Measurements from ENCODE around the gene NAA38. TPM values are rescaled to one million over a fixed set of nuclear protein-coding genes. Genes with fewer than 3 reads are reported as not detected.

Gene NAA38
- total RNA-seq, 1 donor from 2014 or later = 52.6 TPM

DNA sequence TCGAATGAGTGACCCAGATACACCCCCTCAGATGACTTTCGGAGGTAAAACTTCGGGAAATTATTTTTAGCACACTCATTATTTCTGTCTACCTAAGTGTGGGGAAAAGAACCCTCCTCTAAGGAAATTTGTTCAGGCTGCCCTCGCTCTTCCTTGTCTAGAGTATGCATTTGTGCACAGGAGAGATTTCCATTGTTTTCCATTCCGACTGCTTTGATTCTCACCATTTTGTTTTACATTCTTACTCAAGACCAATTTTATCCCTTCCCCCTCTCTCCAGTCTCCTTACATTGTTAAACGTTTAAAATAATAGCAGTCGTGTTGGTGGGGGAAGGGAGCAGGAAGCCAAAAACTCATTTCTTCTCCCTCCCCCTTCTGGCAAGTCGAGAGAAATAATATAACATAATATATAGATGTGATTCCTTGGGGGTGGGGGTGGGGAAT, 29.7 kb upstream of the NAA38 start:
- Mint-ChIP-seq H3K9me3 (no peaks in the 10 kb centered on the region), H3K4me1 (ENCODE audit: low read depth) (peaks cover 8% of the 10 kb centered on the region), H3K36me3 (ENCODE audit: low read depth) (peaks cover 38% of the 10 kb centered on the region), H3K27ac (no peak overlapping the region), H3K27me3 (ENCODE audit: low read depth) (no peaks in the 10 kb centered on the region), H3K4me3 (ENCODE audit: low read depth) (no peak overlapping the region)
- no peak for DNase-seq (ENCODE audit: low spot score)
- intact Hi-C loops (cut with micrococcal nuclease) = loop anchor here (1.0 to 10.0 kb wide), 6 partner anchors 28 to 238 kb away; partner anchors contain the start of genes CNTROB, HES7, KDM6B and NAA38

DNA sequence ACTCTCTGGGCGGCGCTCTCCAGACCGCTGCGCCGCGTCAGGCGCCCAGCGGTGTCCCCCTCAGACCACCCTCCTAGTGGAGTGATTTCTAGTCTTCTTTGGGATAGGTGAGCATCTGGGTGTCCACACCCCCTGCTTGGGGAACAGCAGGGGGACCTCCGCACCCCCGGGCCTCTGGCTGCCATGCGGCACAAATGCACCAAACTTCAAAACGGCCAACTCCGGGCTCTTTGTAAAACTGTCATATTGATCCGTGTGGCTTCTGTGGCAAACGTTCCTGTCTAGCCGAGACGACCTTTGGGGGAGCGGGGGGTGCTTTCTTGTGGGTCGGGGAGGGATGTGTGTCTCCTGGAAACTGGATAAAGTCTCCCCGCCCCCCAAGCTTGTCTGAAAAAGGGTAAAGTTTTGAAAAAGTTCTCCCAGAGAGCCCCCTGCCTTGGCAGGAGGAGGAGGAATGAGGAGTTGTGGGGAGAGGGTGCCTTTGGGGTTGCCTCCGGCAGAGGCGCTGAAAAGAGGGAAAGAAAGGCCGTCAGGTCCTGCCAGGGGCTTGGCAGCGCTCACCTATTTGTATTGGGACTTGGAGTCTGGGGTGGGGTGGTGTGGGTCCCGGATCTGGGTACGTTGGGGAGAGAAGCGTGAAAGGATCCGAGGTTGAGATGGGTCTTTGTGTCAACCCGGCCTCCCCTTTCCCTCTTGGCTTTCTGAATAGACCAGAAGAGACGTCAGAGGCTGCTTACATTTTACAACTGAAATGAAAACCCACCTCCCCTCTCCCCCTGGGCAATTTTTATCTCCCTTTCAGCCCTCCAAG, 29.1 kb upstream of the NAA38 start:
- H3K4me3 Mint-ChIP-seq (ENCODE audit: low read depth) = no peak overlapping the region
- H3K9me3 Mint-ChIP-seq = no peaks in the 10 kb centered on the region
- DNase-seq (ENCODE audit: low spot score) = peak; percentile 38
- H3K4me1 Mint-ChIP-seq (ENCODE audit: low read depth) = peaks cover 8% of the 10 kb centered on the region
- H3K36me3 Mint-ChIP-seq (ENCODE audit: low read depth) = peaks cover 32% of the 10 kb centered on the region
- no peak overlapping the region for H3K27ac Mint-ChIP-seq
- no peaks in the 10 kb centered on the region for H3K27me3 Mint-ChIP-seq (ENCODE audit: low read depth)
- intact Hi-C loops (cut with micrococcal nuclease) = loop anchor here (1.0 to 10.0 kb wide), 6 partner anchors 28 to 238 kb away; partner anchors contain the start of genes CNTROB, HES7, KDM6B and NAA38

DNA sequence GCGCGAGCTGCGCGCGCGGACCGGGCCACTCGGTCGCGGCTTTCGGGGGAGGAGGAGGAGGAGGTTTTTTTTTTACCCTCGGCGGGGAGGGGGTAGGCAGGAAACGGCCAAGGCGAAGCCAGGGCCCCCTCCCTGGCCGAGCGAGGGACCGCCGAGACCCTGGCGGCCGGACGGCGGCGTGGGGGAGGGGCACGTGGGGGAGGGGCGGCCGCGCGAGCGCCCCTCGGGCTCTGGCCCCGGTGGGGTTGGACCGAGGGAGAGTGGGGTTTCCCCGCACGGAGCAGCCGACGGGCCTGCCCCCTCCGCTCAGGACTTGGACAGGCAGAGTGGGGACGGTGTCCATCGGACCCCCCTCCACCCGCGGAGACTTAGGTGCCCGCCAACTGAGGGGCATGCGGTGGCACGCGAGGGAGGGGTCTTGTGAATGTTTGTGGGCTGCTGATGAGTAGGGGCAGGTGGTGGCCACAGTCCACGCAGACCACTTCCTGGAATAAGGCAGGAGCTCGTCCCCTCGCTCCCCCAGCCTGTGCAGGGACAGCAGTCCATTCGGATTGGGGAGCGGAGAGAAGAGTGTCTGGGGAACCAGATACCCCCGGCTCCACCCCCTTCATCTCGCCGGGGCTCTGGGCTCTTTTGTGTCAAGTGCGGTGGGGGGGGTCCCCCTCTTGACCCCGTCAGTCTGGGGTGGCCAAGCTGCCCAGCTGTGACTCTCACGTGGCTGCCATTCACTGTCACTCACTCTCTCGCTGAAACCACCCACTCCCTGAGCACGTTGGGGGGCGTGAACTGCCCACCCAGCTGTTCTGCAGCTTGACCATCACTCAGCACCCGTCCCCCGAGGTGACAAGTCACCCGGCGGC, 28.2 kb upstream of the NAA38 start:
- peak overlapping the region; percentile 59 for H3K4me3 Mint-ChIP-seq (ENCODE audit: low read depth)
- DNase-seq (ENCODE audit: low spot score) = peak; percentile 43
- H3K4me1 Mint-ChIP-seq (ENCODE audit: low read depth) = peaks cover 8% of the 10 kb centered on the region
- no peaks in the 10 kb centered on the region for H3K27me3 Mint-ChIP-seq (ENCODE audit: low read depth)
- H3K36me3 Mint-ChIP-seq (ENCODE audit: low read depth) = peaks cover 23% of the 10 kb centered on the region
- intact Hi-C loops (cut with micrococcal nuclease) = loop anchor here (2.0 to 10.0 kb wide), 3 partner anchors 29 to 239 kb away; partner anchors contain the start of genes HES7 and KDM6B
- H3K27ac Mint-ChIP-seq = no peak overlapping the region
- no peaks in the 10 kb centered on the region for H3K9me3 Mint-ChIP-seq

DNA sequence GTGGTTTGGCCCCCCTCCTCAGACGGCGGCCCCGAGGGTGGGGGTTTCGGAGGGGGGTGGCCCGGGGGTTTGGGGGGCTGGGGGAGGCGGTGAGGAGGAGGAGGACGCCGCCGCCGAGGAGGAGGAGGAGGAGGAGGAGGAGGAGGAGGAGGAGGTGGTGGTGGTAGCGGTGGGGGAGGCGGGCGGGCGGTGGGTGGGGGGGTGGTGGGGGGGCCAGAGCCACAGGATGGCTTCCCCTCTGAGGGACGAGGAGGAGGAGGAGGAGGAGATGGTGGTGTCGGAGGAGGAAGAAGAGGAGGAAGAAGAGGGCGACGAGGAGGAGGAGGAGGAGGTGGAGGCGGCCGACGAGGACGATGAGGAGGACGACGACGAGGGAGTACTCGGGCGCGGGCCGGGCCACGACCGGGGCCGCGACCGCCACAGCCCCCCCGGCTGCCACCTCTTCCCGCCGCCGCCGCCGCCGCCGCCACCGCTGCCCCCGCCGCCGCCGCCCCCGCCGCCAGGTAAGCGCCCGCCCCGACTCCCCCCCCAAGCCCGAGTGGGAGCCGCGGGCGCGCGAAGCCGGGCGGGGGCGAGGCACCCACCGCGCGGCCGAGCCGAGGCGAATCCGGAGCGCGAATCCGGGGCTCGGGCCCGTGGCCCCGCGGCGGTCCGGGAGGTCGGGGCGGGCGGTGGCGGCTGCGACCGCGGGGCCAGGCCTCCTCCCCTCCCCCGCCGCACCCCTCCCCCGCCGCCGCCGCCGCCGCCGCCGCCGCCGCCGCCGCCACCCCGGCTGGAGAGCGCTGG, 27.4 kb upstream of the NAA38 start:
- Mint-ChIP-seq H3K9me3 (no peaks in the 10 kb centered on the region), H3K36me3 (ENCODE audit: low read depth) (peaks cover 15% of the 10 kb centered on the region), H3K4me3 (ENCODE audit: low read depth) (peak overlapping the region; percentile 73), H3K27me3 (ENCODE audit: low read depth) (no peaks in the 10 kb centered on the region), H3K27ac (peak overlapping the region; percentile 79), H3K4me1 (ENCODE audit: low read depth) (peaks cover 5% of the 10 kb centered on the region)
- intact Hi-C loops (cut with micrococcal nuclease) = loop anchor here (10.0 kb wide), 1 partner anchor 240 kb away; the partner anchor contains the start of gene HES7
- DNase-seq (ENCODE audit: low spot score) = peak; percentile 39

DNA sequence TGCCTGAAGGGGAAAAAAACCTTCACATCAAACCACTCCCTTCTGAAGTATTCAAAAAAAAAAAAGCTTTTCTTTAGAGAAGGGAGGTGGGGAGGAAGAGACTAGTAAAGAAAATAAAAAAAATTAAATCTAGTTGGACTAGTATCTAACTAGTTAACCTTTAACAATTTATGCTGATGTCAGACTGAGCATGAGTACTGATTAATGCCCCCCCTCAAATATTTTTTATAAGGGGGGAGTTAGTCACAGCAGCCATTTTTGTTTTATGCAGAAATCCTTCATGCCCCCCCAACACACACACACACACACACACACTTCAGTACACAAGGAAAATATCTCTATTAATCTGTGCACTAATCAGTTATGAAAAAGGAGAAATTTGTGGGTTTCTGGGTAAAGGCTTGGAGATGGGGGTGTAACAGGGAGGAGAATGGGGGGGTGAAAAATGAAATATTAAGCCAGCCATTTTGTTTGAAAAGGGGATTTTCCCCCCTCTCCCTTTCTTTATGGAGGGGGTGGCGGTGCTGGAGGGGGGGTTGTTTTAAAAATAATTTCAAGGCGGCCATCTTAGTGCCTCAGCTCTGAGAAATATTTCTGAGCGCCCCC, 26.5 kb upstream of the NAA38 start:
- Mint-ChIP-seq H3K36me3 (ENCODE audit: low read depth) (peaks cover 8% of the 10 kb centered on the region), H3K9me3 (no peaks in the 10 kb centered on the region), H3K27ac (peak overlapping the region; percentile 76), H3K4me1 (ENCODE audit: low read depth) (peaks cover 5% of the 10 kb centered on the region), H3K4me3 (ENCODE audit: low read depth) (peak overlapping the region; percentile 70), H3K27me3 (ENCODE audit: low read depth) (no peaks in the 10 kb centered on the region)
- intact Hi-C loops (cut with micrococcal nuclease) = loop anchor here (10.0 kb wide), 1 partner anchor 241 kb away; the partner anchor contains the start of gene HES7
- DNase-seq (ENCODE audit: low spot score) = peak; percentile 23

DNA sequence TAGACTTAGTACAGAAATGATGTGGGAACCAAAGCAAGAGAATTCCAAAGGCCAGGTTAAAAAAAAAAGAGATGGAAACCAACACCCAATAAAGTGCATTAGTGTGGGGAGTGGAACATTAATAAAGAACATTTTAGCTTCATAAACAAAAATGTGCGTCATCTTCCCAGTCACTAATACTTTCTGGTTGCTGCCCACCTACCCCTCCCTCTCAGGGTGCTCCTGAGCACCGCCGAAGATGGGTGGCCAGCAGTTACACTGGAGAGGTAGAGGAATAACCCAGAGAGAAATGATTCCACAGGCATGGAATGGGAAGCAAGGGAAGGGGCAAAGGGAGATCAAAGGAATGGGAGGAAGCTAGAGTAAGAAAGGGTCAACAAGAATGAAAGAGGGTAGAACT, 25.3 kb upstream of the NAA38 start:
- Mint-ChIP-seq H3K4me1 (ENCODE audit: low read depth) (peaks cover 5% of the 10 kb centered on the region), H3K4me3 (ENCODE audit: low read depth) (no peak overlapping the region), H3K9me3 (no peaks in the 10 kb centered on the region), H3K27me3 (ENCODE audit: low read depth) (no peaks in the 10 kb centered on the region), H3K36me3 (ENCODE audit: low read depth) (peaks cover 8% of the 10 kb centered on the region), H3K27ac (no peak overlapping the region)
- DNase-seq (ENCODE audit: low spot score) = no peak
- intact Hi-C loops (cut with micrococcal nuclease) = loop anchor here (10.0 kb wide), 1 partner anchor 242 kb away; the partner anchor contains the start of gene HES7

DNA sequence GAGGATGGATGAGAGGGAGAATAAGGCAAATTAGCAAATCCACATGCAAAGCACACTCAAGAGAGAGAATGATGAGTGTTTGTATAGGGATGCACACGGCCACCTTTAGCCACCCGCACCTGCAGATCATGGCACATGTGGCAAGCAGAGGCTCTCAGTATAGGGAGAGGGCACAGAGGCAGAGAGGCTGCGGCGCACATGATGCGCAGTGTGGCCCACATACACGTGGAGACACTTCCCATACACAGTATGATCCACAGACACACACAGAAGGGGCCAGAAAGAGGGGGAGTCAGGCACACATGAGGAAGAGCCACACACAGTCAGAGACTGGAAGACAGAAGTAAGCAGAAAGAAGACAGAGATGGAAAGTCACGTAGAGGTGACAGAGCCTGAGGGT, 24.7 kb upstream of the NAA38 start:
- Mint-ChIP-seq H3K4me1 (ENCODE audit: low read depth) (peaks cover 7% of the 10 kb centered on the region), H3K36me3 (ENCODE audit: low read depth) (peaks cover 8% of the 10 kb centered on the region), H3K27ac (no peak overlapping the region), H3K27me3 (ENCODE audit: low read depth) (no peaks in the 10 kb centered on the region), H3K4me3 (ENCODE audit: low read depth) (no peak overlapping the region), H3K9me3 (no peaks in the 10 kb centered on the region)
- intact Hi-C loops (cut with micrococcal nuclease) = loop anchor here (10.0 kb wide), 1 partner anchor 243 kb away; the partner anchor contains the start of gene HES7
- DNase-seq (ENCODE audit: low spot score) = no peak

DNA sequence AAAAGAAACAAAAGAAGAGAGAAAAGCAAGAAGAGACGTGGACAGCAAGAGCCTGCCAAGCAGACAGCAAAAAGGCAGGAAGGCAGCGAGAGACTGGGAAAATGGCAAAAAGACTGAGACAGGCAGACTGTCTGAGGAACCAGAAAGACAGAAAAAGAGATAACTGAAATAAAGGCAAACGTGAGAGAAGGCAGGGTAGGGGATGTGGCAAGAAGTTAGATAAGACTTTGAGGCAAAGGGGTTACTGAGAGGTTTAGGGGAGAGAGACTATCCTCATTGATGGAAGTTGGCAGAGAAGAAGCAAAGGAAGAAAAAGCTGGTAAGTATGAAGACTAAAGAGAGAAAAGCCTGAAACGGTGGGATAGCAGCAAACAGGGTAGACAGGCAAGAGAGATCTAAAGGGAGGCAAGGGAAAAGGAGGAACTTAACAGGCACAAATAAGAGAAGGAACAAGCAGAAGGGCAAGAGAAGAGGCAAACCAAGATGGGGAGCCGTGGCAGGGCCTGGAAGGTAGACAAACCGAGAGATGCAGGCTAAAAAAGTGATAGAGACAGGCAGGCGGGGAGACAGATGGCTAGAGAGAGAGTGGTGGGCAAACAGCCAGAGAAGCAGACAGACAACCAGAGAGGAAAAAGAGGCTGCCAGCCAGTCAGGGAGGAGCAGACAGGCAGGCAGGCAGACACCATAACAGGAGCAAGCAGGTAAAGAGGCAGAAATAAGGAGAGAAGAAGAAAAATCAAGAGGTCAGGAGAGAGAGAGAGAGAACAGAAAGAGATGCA, 24.1 kb upstream of the NAA38 start:
- peaks cover 5% of the 10 kb centered on the region for H3K4me1 Mint-ChIP-seq (ENCODE audit: low read depth)
- no peak for DNase-seq (ENCODE audit: low spot score)
- intact Hi-C loops (cut with micrococcal nuclease) = loop anchor here (10.0 kb wide), 1 partner anchor 243 kb away; the partner anchor contains the start of gene HES7
- H3K4me3 Mint-ChIP-seq (ENCODE audit: low read depth) = no peak overlapping the region
- peaks cover 8% of the 10 kb centered on the region for H3K36me3 Mint-ChIP-seq (ENCODE audit: low read depth)
- no peaks in the 10 kb centered on the region for H3K9me3 Mint-ChIP-seq
- H3K27me3 Mint-ChIP-seq (ENCODE audit: low read depth) = no peaks in the 10 kb centered on the region
- H3K27ac Mint-ChIP-seq = no peak overlapping the region

DNA sequence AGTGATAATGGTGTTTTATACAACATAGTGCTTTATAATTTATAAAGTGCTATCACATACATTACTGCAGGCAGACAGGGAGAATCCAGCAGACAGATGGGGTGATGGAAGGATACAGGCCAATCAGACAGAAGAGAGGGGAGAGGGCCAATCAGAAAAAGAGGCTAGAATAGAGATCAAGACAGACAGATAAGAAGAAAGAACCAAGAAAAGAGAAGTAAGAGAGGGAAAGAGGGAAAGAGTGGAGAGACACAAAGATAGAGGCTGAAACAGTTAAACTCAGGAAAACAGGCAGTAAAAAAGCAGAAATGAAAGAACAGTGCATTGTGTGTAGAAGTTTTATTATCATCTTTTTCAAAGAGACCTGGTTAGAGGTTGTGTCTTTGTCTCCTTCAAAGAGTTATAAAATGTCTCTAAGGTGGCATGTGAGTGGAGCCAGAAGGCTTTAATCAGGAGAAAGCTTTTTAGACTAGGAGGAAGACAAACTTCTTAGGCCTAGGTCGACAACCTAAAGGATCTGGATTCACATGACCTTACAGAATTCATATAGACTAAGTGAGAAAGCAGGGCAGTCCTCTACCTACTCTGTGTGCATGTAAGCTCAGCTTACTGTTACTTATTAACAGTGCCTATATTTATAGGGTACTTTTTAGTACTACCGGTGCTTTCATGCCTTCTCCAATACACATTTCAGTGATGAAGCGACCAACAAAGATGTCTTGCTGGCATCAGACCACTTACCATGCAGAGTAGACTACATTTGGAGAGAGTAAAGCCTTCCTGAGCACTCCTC, 22.9 kb upstream of the NAA38 start:
- no peak for DNase-seq (ENCODE audit: low spot score)
- H3K27ac Mint-ChIP-seq = no peak overlapping the region
- H3K4me3 Mint-ChIP-seq (ENCODE audit: low read depth) = no peak overlapping the region
- no peaks in the 10 kb centered on the region for H3K9me3 Mint-ChIP-seq
- H3K4me1 Mint-ChIP-seq (ENCODE audit: low read depth) = peaks cover 8% of the 10 kb centered on the region
- no peaks in the 10 kb centered on the region for H3K27me3 Mint-ChIP-seq (ENCODE audit: low read depth)
- H3K36me3 Mint-ChIP-seq (ENCODE audit: low read depth) = peaks cover 11% of the 10 kb centered on the region
- intact Hi-C loops (cut with micrococcal nuclease) = loop anchor here (10.0 kb wide), 1 partner anchor 245 kb away; the partner anchor contains the start of gene HES7

DNA sequence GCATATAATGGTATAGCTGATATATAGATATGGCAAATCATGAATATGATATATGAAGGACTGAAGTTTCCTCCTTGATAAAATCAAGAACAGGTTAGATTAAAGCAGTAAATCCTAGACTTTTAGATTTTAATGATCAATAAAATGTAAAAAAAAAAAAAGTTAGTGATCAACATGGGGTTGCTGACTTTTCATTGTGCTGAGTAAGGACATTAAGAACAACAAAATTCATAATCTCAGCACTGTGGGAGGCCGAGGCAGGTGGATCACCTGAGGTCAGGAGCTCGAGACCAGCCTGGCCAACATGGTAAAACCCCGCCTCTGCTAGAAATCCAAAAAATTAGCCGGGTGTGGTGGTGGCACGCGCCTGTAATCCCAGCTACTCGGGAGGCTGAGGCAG, 20.9 kb upstream of the NAA38 start:
- Mint-ChIP-seq H3K27me3 (ENCODE audit: low read depth) (no peaks in the 10 kb centered on the region), H3K27ac (no peak overlapping the region), H3K4me1 (ENCODE audit: low read depth) (peaks cover 9% of the 10 kb centered on the region), H3K4me3 (ENCODE audit: low read depth) (no peak overlapping the region), H3K36me3 (ENCODE audit: low read depth) (peaks cover 23% of the 10 kb centered on the region), H3K9me3 (no peaks in the 10 kb centered on the region)
- intact Hi-C loops (cut with micrococcal nuclease) = no loop called here
- DNase-seq (ENCODE audit: low spot score) = no peak

All from activated T-helper 2 cell treated with anti-CD3 and anti-CD28 coated beads, Interferon-gamma antibody, Interleukin-2, Interleukin-4, amounts not matched to agents 10 μg/mL and 5 μg/mL and 100 μg/mL, durations not matched to agents 14 hours and 24 hours and 36 hours (primary cell).